ENCODE data around the gene SKOR1.

SKOR1 gene

GRCh38 chr15:67805666-67806516 lies 19.4 kb upstream of the SKOR1 start:
- no peak for TF ChIP-seq CTCF (IDR thresholded peaks at IDR 0.05; ENCODE audit: low read depth, low read length)

GRCh38 chr15:67806536-67806935 lies 18.8 kb upstream of the SKOR1 start:
- no peak for TF ChIP-seq CTCF (IDR thresholded peaks at IDR 0.05; ENCODE audit: low read depth, low read length)
- no peak for DNase-seq (ENCODE audit: extremely low read depth, low read depth)

More at GRCh38 chr15:67805666-67806516, 19.4 kb upstream of the SKOR1 start:
- no peak for DNase-seq (ENCODE audit: extremely low read depth, low read depth)

GRCh38 chr15:67807141-67807540 lies 18.2 kb upstream of the SKOR1 start:
- DNase-seq (ENCODE audit: extremely low read depth, low read depth): no peak
- no peak for TF ChIP-seq CTCF (IDR thresholded peaks at IDR 0.05; ENCODE audit: low read depth, low read length)

GRCh38 chr15:67807836-67808235 lies 17.5 kb upstream of the SKOR1 start:
- DNase-seq (ENCODE audit: extremely low read depth, low read depth): no peak
- TF ChIP-seq CTCF (IDR thresholded peaks at IDR 0.05; ENCODE audit: low read depth, low read length): no peak

GRCh38 chr15:67808821-67809220 lies 16.5 kb upstream of the SKOR1 start:
- no peak for TF ChIP-seq CTCF (IDR thresholded peaks at IDR 0.05; ENCODE audit: low read depth, low read length)
- DNase-seq (ENCODE audit: extremely low read depth, low read depth): no peak

GRCh38 chr15:67809441-67809840 lies 15.9 kb upstream of the SKOR1 start:
- DNase-seq (ENCODE audit: extremely low read depth, low read depth): no peak
- no peak for TF ChIP-seq CTCF (IDR thresholded peaks at IDR 0.05; ENCODE audit: low read depth, low read length)

- DNase-seq (ENCODE audit: extremely low read depth, low read depth): no peak
- TF ChIP-seq CTCF (IDR thresholded peaks at IDR 0.05; ENCODE audit: low read depth, low read length): no peak
Observed at GRCh38 chr15:67809866-67810265, 15.4 kb upstream of the SKOR1 start.

All from AG09319 (cell line).